ENCODE measurements around the gene ZDHHC24.
A peak's percentile ranks its signal among the peaks of the same experiment; 100 is the strongest.
"Not testable (repeated sequence)": the region's sequence is repeated elsewhere in the genome, so short reads cannot be mapped to it uniquely, and the experiment has no call there.

ZDHHC24 gene

GRCh38 chr11:66546368-66546965 is 619 bp upstream of the ZDHHC24 start, which contains the start of gene ACTN3:
ACTN3 (plus strand) TSS chr11:66546903; CDS start chr11:66546938, 35 bp downstream.
- no peak for DNase-seq (ENCODE audit: low read depth in 3 of 3)

GRCh38 chr11:66544952-66545351 is 896 bp downstream of the ZDHHC24 start:
- not testable (repeated sequence) for DNase-seq (ENCODE audit: low read depth in 3 of 3)

- peak in 1 of 3 experiments; percentile 22 for DNase-seq (ENCODE audit: low read depth in 3 of 3)
Measured at GRCh38 chr11:66543263-66544107, 2.4 kb downstream of the ZDHHC24 start.

DNA sequence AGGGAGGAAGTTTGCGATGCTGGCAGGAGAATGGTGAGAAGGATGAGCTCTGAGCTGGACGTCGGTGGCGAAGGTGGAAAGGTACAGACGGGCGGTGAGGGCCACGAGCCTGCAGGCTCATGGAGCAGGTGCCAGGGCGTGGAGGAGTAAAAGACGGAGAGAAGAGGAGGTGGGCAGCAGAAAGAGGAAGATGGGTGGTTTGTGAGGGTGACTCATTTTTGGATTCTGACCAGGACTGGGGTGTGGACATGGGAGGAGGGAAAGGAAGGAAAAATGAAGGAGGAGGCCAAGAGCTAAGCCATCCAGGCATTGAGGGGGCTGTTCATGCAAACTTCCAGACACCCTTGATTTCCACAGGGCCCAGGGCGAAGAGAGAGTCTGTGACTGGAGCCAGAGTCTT is 3.5 kb downstream of the ZDHHC24 start:
- no peak for DNase-seq (ENCODE audit: low read depth in 3 of 3)

DNA sequence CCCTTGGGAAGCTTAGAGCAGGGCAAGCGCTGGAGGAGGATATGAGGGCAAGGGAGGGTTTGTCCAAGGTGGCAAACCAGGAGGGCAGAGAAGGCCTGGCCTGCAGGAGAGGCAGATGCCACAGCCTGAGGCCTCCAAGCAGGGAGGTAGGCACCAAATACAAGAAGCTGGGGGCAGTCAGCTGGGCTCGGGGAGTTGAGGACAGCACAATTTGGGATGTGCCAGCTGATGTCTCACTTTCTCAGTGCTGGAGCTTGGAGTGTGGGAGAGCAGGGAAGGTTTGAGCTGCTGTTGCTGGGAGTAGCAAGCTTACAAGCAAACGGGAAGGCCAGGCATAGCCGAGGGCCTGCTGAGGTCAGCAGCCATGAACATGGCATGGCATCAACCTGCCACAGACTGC is 4.0 kb downstream of the ZDHHC24 start:
- no peak for DNase-seq (ENCODE audit: low read depth in 3 of 3)

DNA sequence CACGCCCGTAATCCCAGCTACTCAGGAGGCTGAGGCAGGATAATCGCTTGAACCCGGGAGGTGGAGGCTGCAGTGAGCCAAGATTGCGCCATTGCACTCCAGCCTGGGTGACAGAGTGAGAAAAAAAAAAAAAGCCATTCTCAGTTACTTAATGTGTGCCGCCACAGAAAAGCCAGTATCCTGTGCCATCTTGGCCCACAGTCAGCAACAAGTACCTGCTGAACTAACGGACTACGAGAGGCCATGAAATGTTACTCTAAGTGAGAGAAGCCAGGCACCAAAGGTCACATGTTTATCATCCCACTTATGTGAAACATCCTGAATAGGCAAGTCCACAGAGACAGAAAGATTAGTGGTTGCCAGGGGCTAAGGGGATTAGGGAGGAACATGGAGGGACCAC is 5.2 kb downstream of the ZDHHC24 start:
- DNase-seq (ENCODE audit: low read depth in 3 of 3): not testable (repeated sequence)

DNA sequence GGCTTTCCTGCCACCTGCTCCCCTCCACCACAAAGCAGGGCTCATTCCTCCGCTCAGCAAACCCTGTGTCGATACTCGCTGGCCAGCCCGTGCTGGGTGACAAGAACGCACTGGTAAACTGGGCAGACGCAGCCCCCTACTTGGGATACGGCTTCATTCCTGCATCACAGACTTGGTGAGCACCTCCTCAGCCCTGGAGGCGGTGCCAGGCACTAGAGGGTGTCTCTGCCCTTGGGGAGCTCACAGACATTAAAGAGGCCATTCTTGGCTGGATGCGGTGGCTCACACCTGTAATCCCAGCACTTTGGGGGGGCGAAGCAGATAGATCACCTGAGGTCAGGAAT is 6.0 kb downstream of the ZDHHC24 start:
- DNase-seq (ENCODE audit: low read depth in 3 of 3): no peak

GRCh38 chr11:66539170-66539869 is 6.5 kb downstream of the ZDHHC24 start:
- no peak for DNase-seq (ENCODE audit: low read depth in 3 of 3)

- no peak for DNase-seq (ENCODE audit: low read depth in 3 of 3)
Measured at GRCh38 chr11:66532784-66533183, 13.1 kb downstream of the ZDHHC24 start.

DNA sequence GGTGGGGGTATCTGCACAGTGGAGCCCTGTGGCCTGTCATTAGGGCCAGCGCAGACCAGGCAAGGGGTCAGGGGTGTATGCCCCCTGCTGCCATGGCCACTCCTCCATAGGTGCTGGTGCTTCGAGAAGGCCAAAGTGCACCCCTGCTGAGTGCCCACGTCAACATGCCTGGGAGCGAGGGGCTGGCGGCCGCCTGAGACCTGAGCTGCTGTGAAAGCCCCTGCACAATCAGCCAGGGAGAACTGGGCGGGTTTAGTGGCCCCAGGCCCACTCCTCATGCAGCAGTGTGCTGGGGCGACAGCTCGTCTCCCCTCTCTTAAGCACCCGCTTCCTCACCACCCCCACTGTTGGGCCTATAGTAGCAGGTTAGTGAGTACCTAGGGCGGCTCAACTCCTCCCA is 14.0 kb downstream of the ZDHHC24 start:
- no peak for DNase-seq (ENCODE audit: low read depth in 3 of 3)

- no peak for DNase-seq (ENCODE audit: low read depth in 3 of 3)
Measured at GRCh38 chr11:66530927-66531709, 14.7 kb downstream of the ZDHHC24 start.

- no peak for DNase-seq (ENCODE audit: low read depth in 3 of 3)
Measured at GRCh38 chr11:66529655-66530054, 16.2 kb downstream of the ZDHHC24 start.

DNA sequence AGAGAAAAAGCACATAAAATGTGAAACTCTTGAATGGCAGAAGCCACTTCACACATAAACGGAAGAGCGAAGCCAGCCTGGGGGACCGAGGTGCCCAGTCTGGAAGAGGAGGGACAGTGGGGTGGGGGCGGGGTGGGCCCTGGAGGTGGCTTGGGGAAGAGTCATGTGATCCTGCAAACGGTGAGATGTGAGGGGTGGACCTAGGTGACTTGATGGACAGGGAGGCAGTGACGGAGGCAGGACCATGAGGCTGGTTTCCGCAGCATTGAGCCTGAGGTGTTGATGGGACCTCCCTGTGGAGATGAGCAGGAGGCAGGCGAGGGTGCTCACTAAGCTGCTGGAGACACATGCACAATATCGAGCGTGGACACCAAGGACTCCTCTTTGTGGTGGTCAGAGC is 16.8 kb downstream of the ZDHHC24 start:
- DNase-seq (ENCODE audit: low read depth in 3 of 3): no peak

DNA sequence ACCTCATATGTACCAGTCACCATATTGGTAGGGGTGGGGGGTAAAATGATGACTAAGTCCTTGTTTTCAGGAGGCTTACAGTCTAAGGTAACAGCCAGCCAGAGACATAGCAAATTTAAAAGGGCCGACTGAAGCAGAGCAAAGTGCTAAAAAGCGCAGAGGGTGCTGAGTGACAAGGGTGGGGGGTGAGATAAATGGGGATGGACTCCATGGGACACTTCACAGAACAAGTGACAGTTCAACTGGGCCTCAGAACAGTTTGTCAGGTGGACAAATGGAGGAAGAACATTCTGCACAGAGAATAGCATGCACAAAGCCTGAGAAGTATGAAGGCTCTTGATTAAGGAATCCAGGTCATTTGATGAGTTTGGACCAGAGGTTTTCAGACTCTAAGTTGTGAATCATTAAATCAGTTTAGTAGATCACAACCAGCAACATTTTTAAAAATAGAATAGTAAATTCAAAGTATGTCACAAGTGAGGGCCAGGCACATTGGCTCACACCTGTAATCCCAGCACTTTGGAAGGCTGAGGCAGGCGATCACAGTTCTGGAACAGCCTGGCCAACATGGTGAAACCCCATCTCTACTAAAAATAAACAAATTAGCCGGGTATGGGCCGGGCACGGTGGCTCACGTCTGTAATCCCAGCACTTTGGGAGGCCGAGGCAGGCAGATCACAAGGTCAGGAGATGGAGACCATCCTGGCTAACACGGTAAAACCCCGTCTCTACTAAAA is 21.4 kb downstream of the ZDHHC24 start:
- DNase-seq (ENCODE audit: low read depth in 3 of 3): no peak

GRCh38 chr11:66523611-66524010 is 22.2 kb downstream of the ZDHHC24 start:
- DNase-seq (ENCODE audit: low read depth in 3 of 3): no peak

GRCh38 chr11:66510990-66511339 is 34.9 kb downstream of the ZDHHC24 start:
- DNase-seq (ENCODE audit: low read depth in 3 of 3): no peak

- peak; percentile 68 to 80 (median 69) for DNase-seq (ENCODE audit: low read depth in 3 of 3)
Measured at GRCh38 chr11:66510271-66510989, 35.4 kb downstream of the ZDHHC24 start, which contains the start of gene BBS1. BBS1 (plus strand) TSS chr11:66510635; CDS start chr11:66510660, 25 bp downstream.

DNA sequence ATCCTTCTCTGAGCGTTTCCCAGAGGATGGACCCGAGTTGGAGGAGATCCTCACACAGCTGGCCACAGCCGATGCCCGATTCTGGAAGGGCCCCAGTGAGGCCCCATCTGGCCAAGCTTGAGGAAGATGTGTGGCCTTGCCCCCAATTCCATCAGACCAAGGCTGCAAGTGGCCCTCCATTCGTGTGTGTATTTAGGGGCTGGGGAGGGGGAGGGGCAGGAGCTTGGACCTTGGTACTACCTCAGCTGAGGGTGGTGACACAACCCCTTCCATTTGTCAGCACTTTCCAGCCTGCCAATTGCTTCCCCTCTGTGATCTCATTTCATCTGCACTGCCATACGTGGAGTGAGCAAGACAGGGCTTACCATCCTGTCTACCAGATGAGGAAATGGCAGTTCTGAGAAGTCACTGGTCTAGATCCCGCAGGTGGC is 36.7 kb downstream of the ZDHHC24 start:
- no peak for DNase-seq (ENCODE audit: low read depth in 3 of 3)

DNA sequence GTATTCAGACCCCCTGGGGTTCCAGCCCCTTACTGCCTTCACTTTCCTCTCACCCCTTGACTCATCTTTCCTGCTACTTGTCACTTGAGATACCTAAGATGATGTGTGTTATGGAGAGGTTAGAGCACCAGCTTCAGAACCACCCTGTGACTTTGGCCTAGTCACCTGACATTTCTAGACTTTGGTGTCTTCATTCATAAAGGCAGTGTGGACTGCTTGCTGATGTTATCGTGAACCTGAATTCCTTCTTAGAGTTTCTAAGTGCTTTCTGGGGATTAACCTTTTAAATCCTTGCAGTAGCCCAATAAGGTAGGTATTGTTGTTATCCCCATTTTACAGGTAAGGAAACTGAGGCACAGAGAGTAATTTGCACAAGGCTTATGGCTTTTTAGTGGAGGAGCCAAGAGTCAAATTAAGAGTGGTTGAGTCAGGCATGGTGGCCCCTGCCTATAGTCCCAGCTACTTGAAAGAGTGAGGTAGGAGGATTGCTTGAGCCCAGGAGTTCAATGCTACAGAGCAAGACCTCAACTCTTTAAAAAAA is 40.5 kb downstream of the ZDHHC24 start:
- DNase-seq (ENCODE audit: low read depth in 3 of 3): no peak

GRCh38 chr11:66498506-66498905 is 47.3 kb downstream of the ZDHHC24 start:
- DNase-seq (ENCODE audit: low read depth in 3 of 3): no peak
